Neural crest cell (in vitro differentiated cells): ENCODE results near the gene TTLL6. TPM values are rescaled to one million over a fixed set of nuclear protein-coding genes. Genes with fewer than 3 reads are reported as not detected.
"Not testable (repeated sequence)": the region's sequence is repeated elsewhere in the genome, so short reads cannot be mapped to it uniquely, and the experiment has no call there.

Source experiments
- DNase-seq: peaks from one replicate; pipeline ENCODE4 v3.0.0; 2021; ENCODE audit warnings: low read depth, mixed read lengths, low spot score
- H3K27ac Mint-ChIP-seq: one replicate; pipeline ENCODE4 v1.8.0; 2021; ENCODE audit warnings: mild to moderate bottlenecking, mixed read lengths; ENCODE audit not compliant: unreplicated experiment
- H3K27me3 Mint-ChIP-seq: 2 replicates; pipeline ENCODE4 v1.8.0; 2021; ENCODE audit warnings: low read depth, mild to moderate bottlenecking, mixed read lengths
- H3K36me3 Mint-ChIP-seq: 2 replicates; pipeline ENCODE4 v1.8.0; 2021; ENCODE audit warnings: low read depth, mild to moderate bottlenecking, mixed read lengths
- H3K4me1 Mint-ChIP-seq: 2 replicates; pipeline ENCODE4 v1.8.0; 2021; ENCODE audit warnings: mixed read lengths
- H3K4me3 Mint-ChIP-seq: one replicate; pipeline ENCODE4 v1.8.0; 2021; ENCODE audit warnings: mild to moderate bottlenecking, mixed read lengths
- H3K9me3 Mint-ChIP-seq: 2 replicates; pipeline ENCODE4 v1.8.0; 2021; ENCODE audit warnings: mixed read lengths
- CTCF ChIP-seq: fragments of 200-600 bp; sonication (generic); conservative IDR thresholded peaks from 2 replicates; pipeline ENCODE4 v1.5.0; 2021; ENCODE audit warnings: antibody characterized with exemption, mild to moderate bottlenecking
- total RNA-seq: library from RNA; stranded (reverse); gene quantifications from 2 replicates; pipeline ENCODE4 v1.2.1, GENCODE V29; 2021

Gene TTLL6
- total RNA-seq, 1 donor from 2014 or later, result 0.65 TPM

GRCh38 chr17:48850792-48851323 lies 33.8 kb upstream of the TTLL6 start:
- no peaks in the 10 kb centered on the region for H3K9me3 Mint-ChIP-seq
- no peak for DNase-seq
- H3K4me1 Mint-ChIP-seq, result peaks cover 8% of the 10 kb centered on the region
- peaks cover 2% of the 10 kb centered on the region for H3K36me3 Mint-ChIP-seq
- TF ChIP-seq CTCF, result no peak
- H3K27me3 Mint-ChIP-seq, result no peaks in the 10 kb centered on the region
- no peak overlapping the region for H3K4me3 Mint-ChIP-seq
- H3K27ac Mint-ChIP-seq, result no peak overlapping the region

GRCh38 chr17:48843187-48843900 lies 26.3 kb upstream of the TTLL6 start:
- H3K4me1 Mint-ChIP-seq, result no peaks in the 10 kb centered on the region
- H3K27ac Mint-ChIP-seq, result no peak overlapping the region
- no peak for TF ChIP-seq CTCF
- no peaks in the 10 kb centered on the region for H3K27me3 Mint-ChIP-seq
- no peaks in the 10 kb centered on the region for H3K9me3 Mint-ChIP-seq
- H3K36me3 Mint-ChIP-seq, result no peaks in the 10 kb centered on the region
- no peak for DNase-seq
- no peak overlapping the region for H3K4me3 Mint-ChIP-seq

- DNase-seq, result no peak
- no peaks in the 10 kb centered on the region for H3K9me3 Mint-ChIP-seq
- no peaks in the 10 kb centered on the region for H3K4me1 Mint-ChIP-seq
- H3K36me3 Mint-ChIP-seq, result no peaks in the 10 kb centered on the region
- no peak for TF ChIP-seq CTCF
- no peak overlapping the region for H3K27ac Mint-ChIP-seq
- no peak overlapping the region for H3K4me3 Mint-ChIP-seq
- no peaks in the 10 kb centered on the region for H3K27me3 Mint-ChIP-seq
Measured at GRCh38 chr17:48842746-48843145, 25.7 kb upstream of the TTLL6 start.

- Mint-ChIP-seq H3K27me3 (no peaks in the 10 kb centered on the region), H3K27ac (no peak overlapping the region), H3K9me3 (no peaks in the 10 kb centered on the region)
Measured at GRCh38 chr17:48841395-48841831, 24.4 kb upstream of the TTLL6 start.

GRCh38 chr17:48840441-48840840 lies 23.4 kb upstream of the TTLL6 start:
- no peaks in the 10 kb centered on the region for H3K4me1 Mint-ChIP-seq
- H3K4me3 Mint-ChIP-seq, result no peak overlapping the region
- no peak for DNase-seq
- no peak for TF ChIP-seq CTCF
- no peaks in the 10 kb centered on the region for H3K36me3 Mint-ChIP-seq
- no peak overlapping the region for H3K27ac Mint-ChIP-seq
- no peaks in the 10 kb centered on the region for H3K9me3 Mint-ChIP-seq
- H3K27me3 Mint-ChIP-seq, result no peaks in the 10 kb centered on the region

More at GRCh38 chr17:48841395-48841831, 24.4 kb upstream of the TTLL6 start:
- H3K4me1 Mint-ChIP-seq, result no peaks in the 10 kb centered on the region
- H3K4me3 Mint-ChIP-seq, result no peak overlapping the region
- H3K36me3 Mint-ChIP-seq, result no peaks in the 10 kb centered on the region
- no peak for TF ChIP-seq CTCF
- no peak for DNase-seq

- H3K4me1 Mint-ChIP-seq, H3K9me3 Mint-ChIP-seq, H3K36me3 Mint-ChIP-seq, H3K27ac Mint-ChIP-seq, H3K27me3 Mint-ChIP-seq, DNase-seq, H3K4me3 Mint-ChIP-seq: not testable (repeated sequence)
Measured at GRCh38 chr17:48837458-48837857, 20.4 kb upstream of the TTLL6 start.
